GM23248 (cell line): ENCODE results near the gene MSH3.

Source experiments
- EZH2 ChIP-seq: fragments of 200-600 bp; sonication (generic); IDR thresholded peaks from 2 replicates; pipeline ENCODE4 v1.6.1; 2018; ENCODE audit warnings: antibody characterized with exemption, mild to moderate bottlenecking; ENCODE audit not compliant: insufficient read depth, poor library complexity, severe bottlenecking
- EZH2phosphoT487 ChIP-seq: fragments of 200-600 bp; sonication (generic); IDR thresholded peaks from 2 replicates; pipeline ENCODE4 v1.6.1; 2018; ENCODE audit warnings: antibody characterized with exemption, moderate library complexity, mild to moderate bottlenecking, low read depth; ENCODE audit not compliant: insufficient read depth

DNA sequence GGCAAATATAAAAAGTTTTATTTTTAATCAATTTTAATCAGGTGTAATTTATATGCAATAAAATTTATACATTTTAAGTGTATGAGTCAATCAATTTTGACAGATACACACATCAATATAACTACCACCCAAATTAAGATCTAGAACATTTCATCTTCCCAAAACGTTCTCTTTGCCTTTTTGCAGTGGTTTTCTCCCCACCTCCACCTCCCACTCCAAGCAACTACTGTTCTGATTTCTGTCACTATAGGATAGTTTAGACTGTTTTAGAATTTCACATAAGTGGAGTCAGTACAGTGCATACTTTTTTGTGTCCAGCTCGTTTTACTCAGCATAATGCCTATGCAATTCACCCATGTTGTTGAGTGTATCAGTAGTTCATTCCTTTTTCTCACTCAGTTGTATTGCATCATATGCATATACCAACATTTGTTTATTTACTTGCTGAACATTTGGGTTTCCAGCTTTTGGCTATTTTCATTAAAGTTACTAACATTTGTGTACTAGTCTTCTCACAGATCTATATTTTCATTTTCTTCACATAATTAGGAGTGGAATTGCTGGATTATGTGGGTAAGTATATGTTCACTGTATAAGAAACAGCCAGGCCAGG lies 52.5 kb downstream of the MSH3 start:
- TF ChIP-seq EZH2phosphoT487 (no peak), EZH2 (no peak)
